Measurements from ENCODE around the gene ANK2.

Gene ANK2

GRCh38 chr4:113049421-113050370 lies at the start of gene ANK2:
ANK2 (plus strand) TSS chr4:113049653; CDS start chr4:113049729, 76 bp downstream.
- DNase-seq (ENCODE audit: low spot score) = no peak

GRCh38 chr4:113003841-113004240 lies 45.6 kb upstream of the ANK2 start:
- DNase-seq (ENCODE audit: low spot score) = no peak

- no peak for DNase-seq (ENCODE audit: low spot score)
Observed at GRCh38 chr4:113004655-113005054, 44.8 kb upstream of the ANK2 start.

- DNase-seq (ENCODE audit: low spot score) = no peak
Observed at GRCh38 chr4:113006632-113007031, 42.8 kb upstream of the ANK2 start.

- no peak for DNase-seq (ENCODE audit: low spot score)
Observed at GRCh38 chr4:113007151-113007550, 42.3 kb upstream of the ANK2 start.

- DNase-seq (ENCODE audit: low spot score) = no peak
Observed at GRCh38 chr4:113008135-113008534, 41.3 kb upstream of the ANK2 start.

GRCh38 chr4:113008716-113009115 lies 40.7 kb upstream of the ANK2 start:
- DNase-seq (ENCODE audit: low spot score) = no peak

GRCh38 chr4:113009461-113009860 lies 40.0 kb upstream of the ANK2 start:
- DNase-seq (ENCODE audit: low spot score) = no peak

GRCh38 chr4:113012122-113012725 lies 37.2 kb upstream of the ANK2 start:
- DNase-seq (ENCODE audit: low spot score) = no peak

GRCh38 chr4:113012786-113013185 lies 36.7 kb upstream of the ANK2 start:
- no peak for DNase-seq (ENCODE audit: low spot score)

- no peak for DNase-seq (ENCODE audit: low spot score)
Observed at GRCh38 chr4:113013751-113014150, 35.7 kb upstream of the ANK2 start.

- no peak for DNase-seq (ENCODE audit: low spot score)
Observed at GRCh38 chr4:113016377-113016776, 33.1 kb upstream of the ANK2 start.

- no peak for DNase-seq (ENCODE audit: low spot score)
Observed at GRCh38 chr4:113020966-113021365, 28.5 kb upstream of the ANK2 start.

- no peak for DNase-seq (ENCODE audit: low spot score)
Observed at GRCh38 chr4:113024388-113024787, 25.1 kb upstream of the ANK2 start.

- DNase-seq (ENCODE audit: low spot score) = no peak
Observed at GRCh38 chr4:113025416-113025815, 24.0 kb upstream of the ANK2 start.

- no peak for DNase-seq (ENCODE audit: low spot score)
Observed at GRCh38 chr4:113026556-113026955, 22.9 kb upstream of the ANK2 start.

- DNase-seq (ENCODE audit: low spot score) = no peak
Observed at GRCh38 chr4:113028074-113028473, 21.4 kb upstream of the ANK2 start.

- no peak for DNase-seq (ENCODE audit: low spot score)
Observed at GRCh38 chr4:113031212-113031611, 18.2 kb upstream of the ANK2 start.

GRCh38 chr4:113040793-113041192 lies 8.7 kb upstream of the ANK2 start:
- no peak for DNase-seq (ENCODE audit: low spot score)

GRCh38 chr4:113042502-113042901 lies 7.0 kb upstream of the ANK2 start:
- DNase-seq (ENCODE audit: low spot score) = no peak

GRCh38 chr4:113043591-113043990 lies 5.9 kb upstream of the ANK2 start:
- DNase-seq (ENCODE audit: low spot score) = no peak

- DNase-seq (ENCODE audit: low spot score) = no peak
Observed at GRCh38 chr4:113050371-113050755, 910 bp downstream of the ANK2 start.

- DNase-seq (ENCODE audit: low spot score) = no peak
Observed at GRCh38 chr4:113050837-113051236, 1.4 kb downstream of the ANK2 start.

GRCh38 chr4:113051361-113051760 lies 1.9 kb downstream of the ANK2 start:
- no peak for DNase-seq (ENCODE audit: low spot score)

All from kidney capillary endothelial cell (primary cell).